Peyer's patch (tissue), 4 donors: ENCODE results near the gene SOX5.

Experiments
- CTCF ChIP-seq, 6 experiments: fragments of 450-650 bp in 4 of 6; fragments of 200-600 bp in 2 of 6; sonication (generic) in 1 of 6; IDR thresholded peaks; one replicate each; pipeline ENCODE4 v1.5.1; 2017 to 2019; ENCODE audit warnings: antibody characterized with exemption in 6 of 6, mild to moderate bottlenecking in 3 of 6, moderate library complexity in 1 of 6
- POLR2A ChIP-seq, 2 donors: fragments of 450-650 bp; IDR thresholded peaks; one replicate each; pipeline ENCODE4 v1.5.1; 2017; ENCODE audit warnings: antibody characterized with exemption in 2 of 2, mild to moderate bottlenecking in 2 of 2, moderate library complexity in 2 of 2

- TF ChIP-seq CTCF (IDR thresholded peaks at IDR 0.05) (no peak), POLR2A (IDR thresholded peaks at IDR 0.05) (no peak)
Measured at GRCh38 chr12:23929906-23930305, 19.6 kb downstream of the SOX5 start.
